Activated CD4-positive, CD25-positive, alpha-beta regulatory T cell (primary cell): ENCODE results near the gene CACYBP.
"Not testable (repeated sequence)": the region's sequence is repeated elsewhere in the genome, so short reads cannot be mapped to it uniquely, and the experiment has no call there.

Experiments
- DNase-seq, 4 experiments: peaks; one replicate each; lab custom pipeline; 2025; lab: John Stamatoyannopoulos, UW

CACYBP gene

DNA sequence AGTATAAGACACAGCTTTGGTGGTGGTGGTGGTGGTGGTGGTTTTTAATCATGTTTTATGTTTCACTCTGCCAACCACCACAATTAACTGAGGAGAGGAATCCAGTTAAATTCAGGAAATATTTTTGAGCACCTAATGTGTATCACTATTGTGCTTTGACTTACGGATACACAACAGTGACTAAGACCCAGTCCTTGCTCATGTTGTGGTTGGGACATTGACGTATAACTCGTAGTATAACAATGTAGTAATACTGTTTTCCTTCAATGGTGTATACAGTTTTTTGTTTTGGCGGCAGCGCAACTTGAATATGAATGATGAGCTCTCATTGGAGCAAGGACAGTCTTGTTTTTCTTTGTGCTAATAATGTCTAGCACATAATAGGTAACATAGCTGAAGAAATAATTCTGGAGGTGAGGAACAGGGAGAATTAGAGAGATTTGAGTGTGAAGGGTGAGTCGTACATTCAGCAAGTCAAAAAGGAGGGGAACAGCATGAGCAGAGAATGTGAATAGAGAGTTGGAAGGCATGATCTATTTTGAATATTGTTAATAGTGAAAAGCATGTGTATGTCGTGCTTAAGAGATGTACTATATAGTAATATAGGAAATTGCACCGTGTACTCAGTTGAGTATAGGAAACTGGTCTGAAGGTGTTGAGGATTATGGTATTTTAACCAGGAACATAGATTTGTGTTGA is 5.5 kb downstream of the CACYBP start:
- no peak for DNase-seq

DNA sequence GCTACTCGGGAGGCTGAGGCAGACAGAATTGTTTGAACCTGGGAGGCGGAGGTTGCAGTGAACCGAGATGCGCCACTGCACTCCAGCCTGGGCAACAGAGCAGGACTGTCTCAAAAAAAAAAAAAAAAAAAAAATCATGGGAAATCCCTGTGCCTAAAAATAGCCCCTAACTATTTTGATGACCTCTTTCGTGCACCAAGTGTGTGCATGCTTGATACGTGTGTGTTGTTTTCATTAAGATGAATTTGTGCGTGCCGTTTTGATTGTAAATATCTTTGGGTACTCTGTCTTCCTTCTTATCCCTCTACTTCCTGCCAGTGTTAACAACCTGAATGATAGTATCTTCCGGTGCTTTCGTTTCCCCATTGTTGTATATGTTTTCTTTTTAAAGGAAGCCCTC is 9.8 kb downstream of the CACYBP start:
- no peak for DNase-seq

GRCh38 chr1:175013445-175013844 is 13.7 kb downstream of the CACYBP start:
- DNase-seq = no peak

DNA sequence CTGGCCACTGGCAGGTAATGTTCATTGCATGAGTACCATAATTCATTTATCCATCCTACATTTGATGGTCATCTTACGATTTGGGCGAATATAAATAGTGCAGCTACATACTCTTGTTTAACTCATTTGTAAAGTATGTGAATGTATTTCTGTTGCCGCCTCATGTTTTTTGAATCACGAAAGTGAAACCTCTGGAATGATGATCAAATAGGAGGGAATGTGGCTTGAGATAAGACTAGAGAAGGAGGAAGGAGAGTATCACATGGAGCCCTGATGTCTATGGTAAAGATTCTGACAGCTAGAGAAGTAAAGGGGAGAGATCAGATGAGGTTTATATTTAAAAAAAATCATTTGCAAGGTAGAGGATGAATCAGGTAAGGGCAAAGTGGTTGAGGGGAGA is 15.5 kb downstream of the CACYBP start:
- DNase-seq = no peak

- no peak for DNase-seq
Measured at GRCh38 chr1:175019524-175019923, 19.8 kb downstream of the CACYBP start.

DNA sequence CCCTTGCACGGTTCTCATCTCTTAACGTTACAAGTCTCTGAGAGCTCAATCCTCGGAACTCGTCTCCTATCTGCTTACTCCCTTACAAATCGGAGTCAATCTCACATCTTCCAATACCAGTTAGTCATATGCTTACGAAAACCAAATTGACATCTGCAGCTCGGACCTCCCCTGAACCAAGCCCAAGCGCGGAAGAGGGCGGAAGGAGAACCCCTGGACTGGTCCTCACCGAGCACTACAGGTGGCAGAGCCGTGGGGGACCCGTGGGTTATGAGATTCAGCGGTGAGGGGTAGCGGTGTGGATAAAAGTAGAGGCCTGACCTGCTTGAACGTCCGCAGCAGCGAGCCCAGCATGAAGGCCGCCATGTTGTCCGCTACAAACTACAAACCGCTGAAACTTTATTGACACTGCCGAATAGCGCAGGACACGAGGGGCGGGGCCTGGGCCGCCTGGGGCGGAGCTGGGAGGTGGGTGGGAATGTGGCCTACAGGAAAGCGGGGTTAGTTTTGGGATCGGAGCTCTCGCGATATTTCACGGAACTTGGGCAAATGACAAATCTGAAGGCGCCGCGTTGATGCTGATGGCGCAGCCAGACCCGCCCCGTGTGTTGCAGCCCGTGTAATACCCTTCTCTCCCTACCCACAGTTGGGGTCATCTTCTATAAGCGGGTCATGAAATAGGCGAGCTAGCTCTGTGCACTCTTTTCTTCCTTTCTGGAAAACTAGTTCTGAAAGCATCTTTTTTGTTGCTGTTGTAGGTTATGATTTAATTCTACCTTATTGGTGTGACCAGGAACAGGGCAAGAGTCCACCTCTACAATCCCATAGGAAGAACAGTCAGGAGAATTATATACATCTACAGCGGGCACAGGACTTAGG is 23.5 kb downstream of the CACYBP start, which contains the start of gene MRPS14:
TSS of gene MRPS14 (minus strand) at position 383 of the 879 bp plus-strand sequence. CDS start at position 366, 17 bp downstream.
- DNase-seq = peak; percentile 90 to 97 (median 90)

DNA sequence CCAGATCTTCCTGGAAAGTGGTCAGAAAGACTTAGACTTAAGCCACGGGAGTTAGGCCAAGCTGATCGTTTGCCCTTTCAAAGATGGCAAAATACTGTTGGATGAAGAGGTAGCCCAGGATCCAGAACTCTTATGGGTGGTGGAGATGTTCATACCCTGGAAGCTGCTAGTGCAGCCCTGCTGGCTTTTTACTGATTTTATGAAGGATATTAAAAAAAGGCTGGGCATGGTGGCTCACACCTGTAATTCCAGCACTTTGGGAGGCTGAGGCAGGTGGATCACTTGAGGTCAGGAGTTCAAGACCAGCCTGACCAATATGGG is 24.1 kb downstream of the CACYBP start:
- DNase-seq = not testable (repeated sequence)

- no peak for DNase-seq
Measured at GRCh38 chr1:175024773-175025172, 25.0 kb downstream of the CACYBP start.

DNA sequence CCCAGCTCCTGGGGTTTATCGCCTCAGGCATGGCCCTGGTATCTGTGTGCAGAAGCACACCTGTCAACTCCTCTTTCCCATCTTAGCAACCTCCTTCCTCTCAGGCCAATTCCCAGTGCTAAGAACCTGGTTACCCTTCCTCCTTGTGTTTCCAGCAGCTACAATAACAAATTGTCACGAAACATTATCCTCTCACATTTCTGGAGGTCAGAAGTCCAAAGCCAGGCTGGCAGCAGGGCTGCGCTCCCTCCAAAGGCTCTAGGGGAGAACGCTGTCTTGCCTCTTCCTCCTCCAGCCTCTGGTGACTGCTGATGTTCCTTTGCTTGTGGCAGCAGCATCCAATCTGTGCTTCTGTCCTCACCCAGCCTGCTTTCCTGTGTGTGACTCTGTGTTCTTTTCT is 34.2 kb downstream of the CACYBP start:
- DNase-seq = no peak

DNA sequence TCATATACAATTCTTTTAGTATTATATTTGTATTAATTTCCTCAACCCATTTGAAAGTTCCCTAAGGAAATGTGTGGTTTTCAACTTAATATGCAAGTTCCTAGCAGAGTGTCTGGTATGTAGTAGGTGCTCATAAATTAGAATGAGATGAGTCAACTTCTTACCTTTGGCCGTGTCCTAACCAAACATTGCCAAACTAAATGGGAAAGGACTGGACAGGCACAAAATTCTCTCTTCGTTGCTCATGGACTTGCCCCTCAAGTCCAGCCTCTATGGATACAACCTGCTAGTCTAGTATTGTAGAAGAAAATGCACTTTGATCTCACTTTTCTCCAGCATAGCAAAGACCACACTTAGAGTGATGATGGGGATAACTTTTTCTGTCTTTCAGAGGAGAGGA is 35.0 kb downstream of the CACYBP start:
- no peak for DNase-seq

GRCh38 chr1:175035865-175036264 is 36.1 kb downstream of the CACYBP start:
- DNase-seq = no peak

- no peak for DNase-seq
Measured at GRCh38 chr1:175036476-175036875, 36.7 kb downstream of the CACYBP start.

GRCh38 chr1:175037416-175037815 is 37.7 kb downstream of the CACYBP start:
- no peak for DNase-seq

DNA sequence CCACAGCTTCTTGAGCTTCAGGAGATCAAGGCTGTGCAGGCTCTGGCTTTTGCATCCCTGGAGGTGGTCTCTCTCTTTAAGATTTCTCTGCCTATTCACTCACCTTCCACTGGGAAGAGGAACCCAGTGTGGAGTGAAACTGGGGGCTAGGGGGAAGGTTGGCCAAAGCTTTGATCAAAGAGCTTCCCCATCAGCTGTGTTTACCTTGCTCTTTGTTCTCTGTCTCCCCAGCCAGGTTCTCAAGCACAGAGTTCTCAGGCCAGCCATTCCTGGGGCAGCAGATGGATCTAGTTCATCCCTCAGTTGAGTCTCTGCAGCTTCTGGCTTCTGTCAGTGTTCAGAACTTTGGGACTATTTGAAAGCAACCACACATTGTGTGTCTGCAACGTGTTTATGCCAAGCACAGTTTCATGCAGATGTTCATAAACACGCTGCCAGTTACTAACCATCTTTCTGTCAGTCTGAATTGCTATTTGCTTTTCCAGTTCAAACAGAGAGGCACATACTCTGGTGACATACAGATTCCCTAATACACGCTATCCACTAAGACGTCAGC is 40.7 kb downstream of the CACYBP start:
- no peak for DNase-seq

DNA sequence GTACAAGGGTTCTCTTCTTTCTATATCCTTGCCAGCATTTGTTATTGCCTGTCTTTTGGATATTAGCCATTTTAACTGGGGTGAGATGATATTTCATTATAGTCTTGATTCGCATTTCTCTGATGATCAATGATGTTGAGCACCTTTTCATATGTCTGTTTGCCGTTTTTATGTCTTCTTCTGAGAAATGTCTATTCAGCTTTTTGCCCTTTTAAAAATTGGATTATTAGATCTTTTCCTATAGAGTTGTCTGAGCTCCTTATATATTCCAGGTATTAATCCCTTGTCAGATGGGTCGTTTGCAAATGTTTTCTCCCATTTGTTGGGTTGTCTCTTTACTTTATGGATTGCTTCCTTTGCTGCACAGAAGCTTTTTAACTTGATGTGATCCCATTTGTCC is 42.9 kb downstream of the CACYBP start:
- no peak for DNase-seq

- DNase-seq = no peak
Measured at GRCh38 chr1:175043824-175044223, 44.1 kb downstream of the CACYBP start.

- DNase-seq = not testable (repeated sequence)
Measured at GRCh38 chr1:175044591-175044990, 44.8 kb downstream of the CACYBP start.

DNA sequence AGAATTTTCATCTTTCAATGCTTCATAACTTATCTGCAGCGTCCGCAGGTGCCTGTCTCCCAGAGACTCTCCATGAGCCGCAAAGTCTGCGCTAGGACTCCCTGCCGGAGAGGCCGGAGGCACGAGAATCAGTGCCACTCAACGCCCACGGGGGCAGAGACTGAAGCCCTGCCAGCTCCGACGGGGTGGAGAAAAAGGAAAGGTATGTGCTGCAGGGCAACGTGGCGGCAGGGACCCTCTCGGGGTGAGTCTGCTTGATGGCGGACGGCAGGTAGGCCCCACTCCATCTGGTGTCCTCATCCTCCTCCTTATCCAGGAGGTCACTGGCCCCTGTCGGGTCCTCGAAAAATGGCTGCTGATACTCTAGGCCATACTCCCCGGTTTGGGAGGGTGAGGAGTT is 45.4 kb downstream of the CACYBP start:
- no peak for DNase-seq

GRCh38 chr1:175045519-175045918 is 45.8 kb downstream of the CACYBP start:
- DNase-seq = no peak

DNA sequence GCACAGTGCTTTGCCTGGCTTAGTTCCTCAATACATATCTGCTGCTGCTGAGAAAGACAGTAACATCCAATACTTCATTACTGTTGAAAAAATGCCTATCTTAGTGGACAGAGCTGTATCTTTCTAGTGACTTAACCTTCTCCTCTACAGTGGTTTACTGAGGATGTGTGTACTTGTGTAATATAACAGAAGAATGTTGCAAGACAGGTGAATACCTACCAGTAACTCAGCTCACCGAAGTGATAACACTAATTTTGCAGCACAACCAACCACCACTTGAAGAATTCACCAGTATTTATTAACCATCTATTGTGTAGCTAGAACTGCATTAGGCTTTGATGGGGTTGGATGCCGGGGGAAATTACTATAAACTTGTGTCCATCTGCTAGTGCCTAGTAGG is 51.2 kb downstream of the CACYBP start:
- DNase-seq = no peak

DNA sequence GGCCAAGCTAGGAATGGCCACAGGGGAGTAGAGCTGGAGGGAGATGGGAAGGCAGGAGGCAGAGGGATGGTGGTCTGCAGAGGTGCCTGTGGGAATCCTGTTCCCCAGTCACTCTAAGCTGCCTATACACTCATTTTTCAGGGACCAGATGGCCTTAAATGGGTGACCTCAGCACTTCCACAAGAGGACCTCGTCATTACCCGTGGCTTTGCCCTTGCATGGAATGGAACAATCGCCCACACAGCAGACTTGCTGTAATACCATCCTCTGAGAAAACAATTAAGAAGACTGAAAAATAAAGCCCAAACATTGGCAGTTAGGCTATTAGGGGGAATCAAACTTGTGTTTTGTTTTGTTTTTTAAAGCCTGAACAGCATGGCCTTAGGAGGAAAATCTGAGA is 55.0 kb downstream of the CACYBP start:
- no peak for DNase-seq
